ENCODE data around the gene SPATA32. TPM values are rescaled to one million over a fixed set of nuclear protein-coding genes. Genes with fewer than 3 reads are reported as not detected.

SPATA32 gene
- total RNA-seq, 2 donors from 2014 or later, result 0.62 to 0.81 TPM

DNA sequence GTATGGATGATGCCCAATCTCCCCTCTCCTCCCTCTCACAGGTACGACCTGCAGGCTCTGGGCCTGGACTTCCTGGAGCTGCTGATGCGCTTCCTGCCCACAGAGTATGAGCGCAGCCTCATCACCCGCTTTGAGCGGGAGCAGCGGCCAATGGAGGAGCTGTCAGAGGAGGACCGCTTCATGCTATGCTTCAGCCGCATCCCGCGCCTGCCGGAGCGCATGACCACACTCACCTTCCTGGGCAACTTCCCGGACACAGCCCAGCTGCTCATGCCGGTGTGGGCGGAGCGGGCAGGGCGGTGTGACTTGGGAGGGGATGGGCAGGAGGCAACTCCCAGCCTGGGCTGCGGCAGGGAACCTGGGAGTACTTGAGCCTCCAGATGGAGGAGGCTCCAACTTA is 18.1 kb downstream of the SPATA32 start:
- DNase-seq (ENCODE audit: low spot score) (no peak), ATAC-seq (no peak)
- Mint-ChIP-seq H3K9me3 (no peaks in the 10 kb centered on the region), H3K4me1 (ENCODE audit: low read depth in 2 of 2) (peaks cover 27 to 40% of the 10 kb centered on the region in 2 donors), H3K27me3 (no peaks in the 10 kb centered on the region), H3K36me3 (peaks cover 10% of the 10 kb centered on the region), H3K4me3 (no peak overlapping the region), H3K27ac (no peak overlapping the region)

- Mint-ChIP-seq H3K27ac (no peak overlapping the region), H3K4me3 (no peak overlapping the region), H3K9me3 (no peaks in the 10 kb centered on the region), H3K4me1 (ENCODE audit: low read depth in 2 of 2) (peaks cover 34 to 48% of the 10 kb centered on the region in 2 donors), H3K36me3 (peaks cover 19% of the 10 kb centered on the region), H3K27me3 (no peaks in the 10 kb centered on the region)
- DNase-seq (ENCODE audit: low spot score) (no peak), ATAC-seq (no peak)
Measured at GRCh38 chr17:45242029-45242414, 19.9 kb downstream of the SPATA32 start.

GRCh38 chr17:45241328-45242028 is 20.4 kb downstream of the SPATA32 start:
- Mint-ChIP-seq H3K9me3 (no peaks in the 10 kb centered on the region), H3K36me3 (peaks cover 19% of the 10 kb centered on the region), H3K27me3 (no peaks in the 10 kb centered on the region), H3K4me1 (ENCODE audit: low read depth in 2 of 2) (peaks cover 28 to 42% of the 10 kb centered on the region in 2 donors), H3K4me3 (no peak overlapping the region), H3K27ac (no peak overlapping the region)
- no peak for ATAC-seq
- DNase-seq (ENCODE audit: low spot score), result no peak

DNA sequence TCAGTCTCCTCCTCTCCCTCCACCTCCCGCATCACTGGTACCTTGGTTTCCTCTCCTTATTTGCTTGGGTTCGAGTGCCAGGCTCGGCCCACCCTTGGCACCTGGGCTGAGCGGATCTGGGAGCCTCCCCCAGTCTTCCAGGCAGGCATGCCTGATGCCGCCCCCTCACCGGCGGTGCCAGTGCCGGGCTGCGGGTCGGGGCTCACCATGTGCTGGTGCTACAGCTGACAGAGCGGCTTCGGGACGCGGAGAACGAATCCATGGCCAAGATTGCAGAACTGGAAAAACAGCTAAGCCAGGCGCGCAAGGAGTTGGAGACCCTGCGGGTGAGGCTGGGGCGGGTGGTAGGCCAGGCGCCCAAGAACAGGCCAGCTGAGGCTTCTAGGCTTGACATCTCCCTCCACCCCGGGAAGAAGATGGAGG is 21.0 kb downstream of the SPATA32 start:
- no peak overlapping the region for H3K27ac Mint-ChIP-seq
- H3K4me1 Mint-ChIP-seq (ENCODE audit: low read depth in 2 of 2), result peaks cover 26 to 38% of the 10 kb centered on the region in 2 donors
- DNase-seq (ENCODE audit: low spot score), result no peak
- H3K9me3 Mint-ChIP-seq, result no peaks in the 10 kb centered on the region
- no peak overlapping the region for H3K4me3 Mint-ChIP-seq
- H3K36me3 Mint-ChIP-seq, result peaks cover 19% of the 10 kb centered on the region
- no peak for ATAC-seq
- H3K27me3 Mint-ChIP-seq, result no peaks in the 10 kb centered on the region

- Mint-ChIP-seq H3K9me3 (no peaks in the 10 kb centered on the region), H3K4me1 (ENCODE audit: low read depth in 2 of 2) (peaks cover 43 to 49% of the 10 kb centered on the region in 2 donors), H3K36me3 (peaks cover 24% of the 10 kb centered on the region), H3K4me3 (no peak overlapping the region), H3K27ac (peak overlapping the region; percentile 50 to 84), H3K27me3 (no peaks in the 10 kb centered on the region)
- ATAC-seq (no peak), DNase-seq (ENCODE audit: low spot score) (no peak)
Measured at GRCh38 chr17:45238155-45238774, 23.6 kb downstream of the SPATA32 start.

- no peak overlapping the region for H3K4me3 Mint-ChIP-seq
- peaks cover 23% of the 10 kb centered on the region for H3K36me3 Mint-ChIP-seq
- no peak for DNase-seq (ENCODE audit: low spot score)
- H3K9me3 Mint-ChIP-seq, result no peaks in the 10 kb centered on the region
- no peaks in the 10 kb centered on the region for H3K27me3 Mint-ChIP-seq
- H3K4me1 Mint-ChIP-seq (ENCODE audit: low read depth in 2 of 2), result peaks cover 44 to 49% of the 10 kb centered on the region in 2 donors
- peak overlapping the region; percentile 50 to 84 for H3K27ac Mint-ChIP-seq
- ATAC-seq, result no peak
Measured at GRCh38 chr17:45237686-45238085, 24.2 kb downstream of the SPATA32 start.

DNA sequence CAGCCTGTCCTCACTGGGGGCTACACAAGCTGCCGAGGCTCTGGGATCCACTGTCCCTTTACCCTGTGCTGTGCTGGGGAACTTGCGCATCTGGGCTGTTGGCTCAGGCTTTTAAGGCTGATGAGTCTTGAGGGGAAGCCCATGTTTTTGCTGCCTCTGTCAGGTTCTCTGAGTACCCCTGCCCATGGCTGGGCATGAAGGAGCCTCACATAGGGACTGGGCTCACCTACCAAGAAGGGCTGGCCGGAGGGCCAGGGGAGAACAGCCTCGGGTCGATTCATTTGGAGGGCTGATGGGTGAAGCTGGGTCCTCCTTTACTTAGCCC is 25.6 kb downstream of the SPATA32 start:
- Mint-ChIP-seq H3K36me3 (peaks cover 24% of the 10 kb centered on the region), H3K27ac (peak overlapping the region in 1 of 2 donors; percentile 87), H3K4me1 (ENCODE audit: low read depth in 2 of 2) (peaks cover 52 to 57% of the 10 kb centered on the region in 2 donors), H3K4me3 (no peak overlapping the region), H3K9me3 (no peaks in the 10 kb centered on the region), H3K27me3 (no peaks in the 10 kb centered on the region)
- DNase-seq (ENCODE audit: low spot score), result no peak
- ATAC-seq, result no peak

- Mint-ChIP-seq H3K27me3 (no peaks in the 10 kb centered on the region), H3K4me3 (peak overlapping the region; percentile 51), H3K9me3 (no peaks in the 10 kb centered on the region), H3K4me1 (ENCODE audit: low read depth in 2 of 2) (peaks cover 52 to 59% of the 10 kb centered on the region in 2 donors), H3K36me3 (peaks cover 24% of the 10 kb centered on the region), H3K27ac (peak overlapping the region; percentile 83 to 87)
- ATAC-seq (peak; percentile 63 to 66), DNase-seq (ENCODE audit: low spot score) (peak; percentile 74)
Measured at GRCh38 chr17:45235416-45236281, 26.2 kb downstream of the SPATA32 start.

GRCh38 chr17:45234641-45235415 is 27.1 kb downstream of the SPATA32 start:
- peaks cover 21% of the 10 kb centered on the region for H3K36me3 Mint-ChIP-seq
- no peaks in the 10 kb centered on the region for H3K27me3 Mint-ChIP-seq
- no peak for ATAC-seq
- peak; percentile 58 for DNase-seq (ENCODE audit: low spot score)
- H3K4me1 Mint-ChIP-seq (ENCODE audit: low read depth in 2 of 2), result peaks cover 61 to 63% of the 10 kb centered on the region in 2 donors
- peak overlapping the region; percentile 83 to 87 for H3K27ac Mint-ChIP-seq
- no peaks in the 10 kb centered on the region for H3K9me3 Mint-ChIP-seq
- H3K4me3 Mint-ChIP-seq, result peak overlapping the region; percentile 51

DNA sequence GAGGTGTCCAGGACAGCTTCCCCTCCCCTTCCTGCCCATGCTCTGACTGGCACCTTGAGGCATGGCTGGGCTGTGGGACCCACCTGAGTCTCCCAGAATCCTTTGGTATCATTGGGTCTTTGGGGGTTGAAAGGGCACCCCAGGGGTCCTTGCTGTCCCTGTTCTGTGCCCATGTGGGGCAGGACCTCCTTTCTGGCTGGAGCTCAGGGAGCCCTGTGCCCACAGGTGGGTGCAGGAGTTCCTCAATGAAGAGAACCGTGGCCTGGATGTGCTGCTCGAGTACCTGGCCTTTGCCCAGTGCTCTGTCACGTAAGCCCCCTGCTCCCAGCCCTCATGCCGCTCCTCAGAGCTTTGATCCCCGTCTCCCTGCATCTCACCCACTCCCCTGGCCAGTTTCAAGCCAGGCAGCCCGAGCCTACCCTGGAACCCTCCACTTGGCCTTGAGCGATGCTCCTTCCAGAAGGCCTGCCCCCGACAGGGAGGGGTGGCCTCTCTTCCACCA is 28.4 kb downstream of the SPATA32 start:
- Mint-ChIP-seq H3K9me3 (no peaks in the 10 kb centered on the region), H3K4me3 (no peak overlapping the region), H3K27me3 (no peaks in the 10 kb centered on the region), H3K27ac (peak overlapping the region; percentile 83 to 100), H3K4me1 (ENCODE audit: low read depth in 2 of 2) (peaks cover 65 to 67% of the 10 kb centered on the region in 2 donors), H3K36me3 (peaks cover 19% of the 10 kb centered on the region)
- ATAC-seq, result no peak
- DNase-seq (ENCODE audit: low spot score), result no peak

DNA sequence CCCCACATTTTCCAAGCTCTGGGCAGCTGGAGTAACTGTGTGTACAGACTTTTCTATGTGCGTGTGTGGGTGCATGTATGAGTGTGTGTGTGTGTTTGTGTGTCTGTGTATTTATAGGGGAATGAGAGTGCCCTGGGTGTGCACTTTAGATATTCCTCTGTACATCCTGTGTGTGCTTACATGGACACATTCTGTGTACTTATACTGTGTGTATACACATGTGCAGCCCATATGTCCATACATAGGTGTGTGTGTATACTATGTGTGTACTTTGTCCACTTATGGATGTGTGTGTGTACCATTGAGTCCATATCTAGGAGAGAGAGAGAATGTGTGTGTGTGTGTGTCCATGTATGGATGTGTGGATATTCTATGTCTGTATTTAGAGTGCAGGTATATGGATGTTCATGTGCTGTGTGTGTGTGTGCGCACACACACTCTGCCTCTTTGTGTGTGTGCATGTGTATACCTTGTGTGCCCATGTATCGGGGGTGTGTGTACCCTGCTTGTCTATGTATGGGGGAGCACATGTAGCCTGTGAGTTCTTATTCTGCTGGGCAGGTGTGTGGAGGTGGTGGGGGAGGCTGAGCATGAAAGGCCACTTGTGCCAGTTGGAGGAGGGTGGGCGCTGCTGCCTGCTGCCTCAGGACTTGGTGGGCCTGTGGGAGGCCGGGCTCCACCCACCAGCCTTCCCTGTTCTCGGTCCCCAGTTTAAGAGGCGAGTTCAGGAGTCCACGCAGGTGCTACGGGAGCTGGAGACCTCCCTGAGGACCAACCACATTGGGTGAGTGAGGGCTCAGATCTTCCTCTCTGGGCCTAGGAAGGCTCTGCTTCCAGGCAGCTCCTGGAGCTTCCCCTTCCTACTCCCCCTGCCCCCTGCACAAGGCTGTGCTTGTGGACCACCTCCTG is 29.1 kb downstream of the SPATA32 start:
- Mint-ChIP-seq H3K27me3 (no peaks in the 10 kb centered on the region), H3K9me3 (no peaks in the 10 kb centered on the region), H3K36me3 (peaks cover 13% of the 10 kb centered on the region), H3K27ac (peak overlapping the region; percentile 100), H3K4me3 (peak overlapping the region; percentile 25), H3K4me1 (ENCODE audit: low read depth in 2 of 2) (peaks cover 65 to 68% of the 10 kb centered on the region in 2 donors)
- ATAC-seq (no peak), DNase-seq (ENCODE audit: low spot score) (no peak)

DNA sequence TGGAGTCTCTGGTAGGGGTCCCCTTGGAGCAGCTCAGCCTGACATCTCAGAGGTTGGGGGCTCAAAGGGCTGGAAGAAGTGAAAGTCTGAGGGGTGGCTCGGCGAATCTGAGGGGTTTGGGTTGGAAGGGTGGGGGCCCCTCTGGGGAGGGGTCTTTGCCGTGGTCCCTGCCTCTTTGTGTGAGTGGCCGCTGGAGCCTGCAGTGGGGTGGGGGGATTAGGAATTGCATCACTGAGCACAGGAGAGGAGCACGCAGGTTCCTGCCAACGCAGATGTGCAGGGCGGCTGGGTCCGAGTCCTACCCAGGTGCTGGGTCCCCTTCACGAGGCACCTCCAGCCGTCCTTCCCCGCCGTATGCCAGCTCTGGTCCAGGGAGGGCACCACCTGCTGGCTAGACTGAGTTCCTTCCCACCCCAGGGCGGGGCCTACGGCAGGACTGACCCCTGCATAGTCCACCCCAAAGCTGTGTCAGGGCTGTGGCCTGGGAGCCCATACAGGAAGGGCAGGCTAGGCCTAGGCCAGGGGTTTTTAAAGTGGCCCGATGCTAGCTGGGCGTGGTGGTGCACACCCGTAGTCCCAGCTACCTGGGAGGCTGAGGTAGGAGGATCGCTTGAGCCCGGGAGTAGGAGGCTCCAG is 30.3 kb downstream of the SPATA32 start:
- Mint-ChIP-seq H3K36me3 (peaks cover 10% of the 10 kb centered on the region), H3K9me3 (no peaks in the 10 kb centered on the region), H3K27ac (peak overlapping the region; percentile 100), H3K27me3 (no peaks in the 10 kb centered on the region), H3K4me1 (ENCODE audit: low read depth in 2 of 2) (peaks cover 68 to 70% of the 10 kb centered on the region in 2 donors), H3K4me3 (peak overlapping the region; percentile 0)
- ATAC-seq (no peak), DNase-seq (ENCODE audit: low spot score) (peak; percentile 64)
